ENCODE results near the gene SRXN1.

The SRXN1 gene

GRCh38 chr20:675033-675452 is 22.0 kb upstream of the SRXN1 start:
- peak; percentile 61 for DNase-seq

DNA sequence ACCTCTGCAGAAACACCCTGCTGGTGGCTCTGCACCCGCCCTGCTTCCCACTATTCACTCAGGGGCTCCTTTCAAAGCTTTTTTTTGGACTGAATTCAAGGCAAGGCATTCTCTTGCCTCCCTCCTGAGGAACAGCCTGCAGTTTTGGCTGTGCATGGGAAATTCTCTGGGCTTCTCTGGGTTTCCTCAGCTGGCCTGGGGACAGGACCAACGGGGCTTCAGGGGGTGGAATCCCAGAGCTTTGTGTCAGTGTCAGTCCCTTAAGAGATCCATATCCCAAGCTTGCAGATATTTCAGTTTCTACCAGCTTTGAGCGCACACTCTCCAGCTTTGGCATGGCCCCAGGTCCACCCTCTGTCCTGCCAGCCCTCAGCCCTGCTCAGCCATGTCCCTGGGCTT is 20.6 kb upstream of the SRXN1 start:
- DNase-seq: no peak

GRCh38 chr20:672963-673602 is 20.1 kb upstream of the SRXN1 start:
- DNase-seq: no peak

DNA sequence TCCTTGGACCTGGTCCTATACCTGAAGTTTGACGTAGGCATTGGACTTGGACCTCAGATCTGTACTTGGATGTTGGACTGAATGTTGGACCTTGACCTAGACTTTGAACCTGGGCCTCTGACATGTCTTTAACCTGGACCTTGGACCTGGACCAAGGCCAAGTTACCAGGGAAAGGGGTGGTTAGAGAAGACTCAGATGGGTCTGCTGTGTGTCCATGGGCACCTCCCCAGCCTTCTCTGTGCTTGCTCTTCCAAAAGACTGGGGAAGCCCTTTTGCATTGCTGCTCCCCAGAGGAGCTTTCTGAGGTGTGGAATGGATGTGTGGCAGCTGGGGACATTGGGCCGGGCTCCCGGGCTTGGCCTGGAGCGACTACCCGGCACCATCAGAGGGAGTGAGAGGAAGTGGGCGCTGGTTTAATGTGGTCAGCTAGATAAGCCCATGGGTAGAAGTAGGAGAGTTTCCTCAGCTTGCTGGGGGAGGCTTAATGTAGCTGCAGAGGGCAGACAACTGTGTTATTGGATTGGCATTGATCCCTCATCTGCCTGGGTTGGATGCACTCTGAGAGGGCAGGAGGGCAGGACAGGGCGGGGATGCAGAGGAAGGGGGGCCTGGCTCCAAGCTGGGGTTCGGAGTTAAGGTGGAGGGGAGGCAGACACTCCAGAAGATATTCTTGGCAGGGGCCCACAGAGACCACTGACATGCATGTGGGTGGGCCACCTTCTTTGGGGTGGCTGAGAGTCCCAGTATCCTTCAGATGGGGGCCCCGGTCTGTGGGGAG is 18.4 kb upstream of the SRXN1 start:
- no peak for DNase-seq

DNA sequence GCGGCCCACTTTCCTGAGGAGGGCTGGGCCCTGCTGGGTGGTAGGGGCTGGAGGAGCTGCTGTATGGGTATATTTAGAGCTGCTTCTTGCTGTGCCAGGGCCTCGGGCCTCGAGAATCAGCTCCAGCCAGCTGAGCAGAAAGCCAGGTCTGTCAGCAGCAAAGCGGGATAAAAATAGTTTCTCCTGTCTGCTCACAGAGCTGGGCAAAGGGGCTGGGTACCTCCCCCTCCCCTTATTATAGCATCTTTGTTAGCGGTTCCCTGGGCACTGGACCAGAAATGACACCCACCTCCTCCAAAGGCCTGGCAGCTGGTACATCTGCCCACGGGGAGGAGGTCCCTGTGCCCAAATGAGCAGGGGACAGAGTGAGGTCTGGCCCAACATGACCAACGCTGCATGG is 16.6 kb upstream of the SRXN1 start:
- no peak for DNase-seq

DNA sequence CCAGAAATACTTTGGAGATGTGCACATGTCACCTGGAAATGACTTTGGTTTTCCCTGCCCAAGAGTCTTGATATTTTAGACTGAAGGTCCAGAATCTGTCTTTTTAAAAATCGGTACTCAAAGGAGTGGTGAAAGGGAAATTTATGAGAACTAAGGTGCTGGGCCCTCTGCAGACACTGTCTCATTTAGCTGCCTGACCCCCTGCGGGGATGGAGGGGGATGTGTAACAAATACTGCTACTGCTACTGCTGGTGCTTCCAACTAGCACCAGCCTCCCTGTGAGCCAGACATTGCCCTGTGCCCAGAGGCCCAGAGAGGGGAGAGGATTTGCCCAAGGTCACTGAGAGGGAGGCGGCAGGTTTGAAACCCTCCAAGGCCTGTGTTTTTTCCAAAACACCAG is 15.6 kb upstream of the SRXN1 start:
- DNase-seq: no peak

- no peak for DNase-seq
Observed at GRCh38 chr20:668050-668449, 15.1 kb upstream of the SRXN1 start.

- DNase-seq: no peak
Observed at GRCh38 chr20:667351-668034, 14.5 kb upstream of the SRXN1 start.

DNA sequence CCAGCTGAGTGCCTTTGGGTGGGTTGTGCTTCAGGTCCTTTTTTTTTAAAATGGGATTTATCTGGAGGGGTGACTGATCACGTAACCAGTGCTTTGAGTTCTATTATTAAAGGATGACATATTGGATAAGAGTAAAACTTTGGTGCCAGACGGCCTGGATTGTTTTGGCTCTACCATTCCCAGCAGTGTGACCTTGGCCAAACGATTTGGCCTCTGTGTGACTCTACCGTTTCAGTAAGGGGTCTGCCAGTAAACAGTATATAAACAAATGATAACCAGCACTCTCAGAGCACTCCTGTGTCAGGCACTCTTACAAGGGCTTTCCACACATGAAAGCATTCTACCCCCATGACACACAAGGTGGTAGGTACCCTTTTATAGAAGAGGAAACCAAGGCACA is 13.9 kb upstream of the SRXN1 start:
- no peak for DNase-seq

DNA sequence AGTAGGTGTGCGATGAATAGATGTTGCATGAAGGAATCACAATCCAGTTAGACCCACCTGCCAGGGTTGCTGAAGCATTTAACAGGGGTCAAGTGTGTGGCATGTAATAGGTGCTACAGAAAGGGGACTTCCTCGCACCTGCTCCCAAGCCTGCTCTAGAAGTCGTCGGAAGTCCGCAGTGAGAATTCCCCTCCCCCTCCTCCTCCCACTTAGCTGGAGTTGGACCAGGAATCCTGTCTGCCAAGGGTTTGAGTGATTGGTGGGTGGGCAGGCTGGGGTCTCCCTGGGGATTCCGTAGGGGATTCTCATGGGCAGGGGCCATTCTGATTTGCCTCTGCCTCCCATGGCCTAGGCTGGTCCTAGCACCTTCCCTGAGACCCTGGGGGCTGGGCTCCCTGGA is 12.3 kb upstream of the SRXN1 start:
- DNase-seq: no peak

GRCh38 chr20:664576-664975 is 11.6 kb upstream of the SRXN1 start:
- DNase-seq: no peak

DNA sequence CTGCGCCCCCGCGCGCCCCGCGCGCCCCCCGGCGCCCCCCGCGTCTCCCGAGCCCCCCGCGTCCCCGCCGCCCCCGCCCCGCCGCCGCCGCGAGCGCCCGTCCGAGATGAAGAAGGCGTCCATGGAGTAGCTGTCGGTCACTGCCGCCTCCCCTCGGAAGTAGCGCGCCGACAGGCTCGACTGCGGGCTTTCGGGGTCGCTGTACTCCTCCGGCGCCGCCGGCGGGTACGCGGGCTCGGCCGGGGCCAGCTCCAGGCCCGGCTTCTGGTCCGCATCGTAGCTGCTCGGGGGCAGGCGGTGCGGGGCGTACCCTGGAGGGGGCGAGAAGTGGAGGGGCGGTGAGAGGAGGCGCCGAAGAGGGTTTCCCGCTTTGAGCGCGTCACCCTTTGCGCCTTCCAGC is 11.2 kb upstream of the SRXN1 start:
- no peak for DNase-seq

GRCh38 chr20:663315-664090 is 10.5 kb upstream of the SRXN1 start:
- DNase-seq: no peak

GRCh38 chr20:662277-663192 is 9.5 kb upstream of the SRXN1 start:
- DNase-seq: no peak

GRCh38 chr20:661474-662270 is 8.7 kb upstream of the SRXN1 start:
- DNase-seq: no peak

DNA sequence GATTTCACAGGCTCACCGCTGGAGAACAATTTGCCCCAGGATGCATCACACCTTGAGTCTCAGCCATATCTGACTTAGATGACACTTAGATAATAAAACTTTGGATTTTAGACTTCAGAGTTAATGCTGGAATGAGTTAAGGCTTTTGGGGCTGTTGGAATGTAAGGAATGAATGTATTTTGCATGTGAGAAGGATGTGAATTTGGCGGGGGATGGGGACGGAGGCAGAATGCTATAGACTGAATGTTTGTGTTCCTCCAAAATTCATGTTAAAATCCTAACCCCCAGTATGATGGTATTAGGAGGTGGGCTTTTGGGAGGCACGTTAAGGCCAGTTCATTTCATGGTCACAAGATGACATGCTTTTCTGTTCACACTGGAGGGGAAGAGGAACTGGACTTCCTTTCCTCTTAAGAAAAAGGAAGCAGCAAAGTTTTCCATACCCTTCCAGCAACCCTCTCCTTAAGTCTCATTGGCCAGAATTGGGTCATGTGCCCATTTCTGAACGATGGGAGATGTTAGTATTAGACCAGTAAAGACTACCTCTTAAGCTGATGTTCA is 5.8 kb upstream of the SRXN1 start:
- no peak for DNase-seq

DNA sequence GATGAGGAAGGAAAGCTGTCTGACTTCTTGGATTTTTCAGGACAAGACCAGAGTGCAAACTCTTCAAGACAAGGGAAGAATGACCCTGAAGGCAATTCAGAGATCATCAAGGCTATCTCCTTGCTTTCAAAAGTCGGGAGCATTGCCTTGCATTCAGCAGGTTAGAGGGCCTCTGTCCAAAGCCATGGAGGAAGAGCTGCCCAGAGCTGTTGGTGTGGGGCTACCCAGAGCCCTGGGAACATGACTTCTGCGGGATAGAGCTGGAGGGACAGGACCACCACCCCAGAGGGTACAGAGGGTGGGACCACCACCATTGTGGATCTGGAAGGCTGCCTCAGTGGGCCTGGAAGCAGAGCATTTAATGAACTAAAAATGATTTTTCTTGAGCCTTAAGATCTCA is 5.2 kb upstream of the SRXN1 start:
- DNase-seq: no peak

DNA sequence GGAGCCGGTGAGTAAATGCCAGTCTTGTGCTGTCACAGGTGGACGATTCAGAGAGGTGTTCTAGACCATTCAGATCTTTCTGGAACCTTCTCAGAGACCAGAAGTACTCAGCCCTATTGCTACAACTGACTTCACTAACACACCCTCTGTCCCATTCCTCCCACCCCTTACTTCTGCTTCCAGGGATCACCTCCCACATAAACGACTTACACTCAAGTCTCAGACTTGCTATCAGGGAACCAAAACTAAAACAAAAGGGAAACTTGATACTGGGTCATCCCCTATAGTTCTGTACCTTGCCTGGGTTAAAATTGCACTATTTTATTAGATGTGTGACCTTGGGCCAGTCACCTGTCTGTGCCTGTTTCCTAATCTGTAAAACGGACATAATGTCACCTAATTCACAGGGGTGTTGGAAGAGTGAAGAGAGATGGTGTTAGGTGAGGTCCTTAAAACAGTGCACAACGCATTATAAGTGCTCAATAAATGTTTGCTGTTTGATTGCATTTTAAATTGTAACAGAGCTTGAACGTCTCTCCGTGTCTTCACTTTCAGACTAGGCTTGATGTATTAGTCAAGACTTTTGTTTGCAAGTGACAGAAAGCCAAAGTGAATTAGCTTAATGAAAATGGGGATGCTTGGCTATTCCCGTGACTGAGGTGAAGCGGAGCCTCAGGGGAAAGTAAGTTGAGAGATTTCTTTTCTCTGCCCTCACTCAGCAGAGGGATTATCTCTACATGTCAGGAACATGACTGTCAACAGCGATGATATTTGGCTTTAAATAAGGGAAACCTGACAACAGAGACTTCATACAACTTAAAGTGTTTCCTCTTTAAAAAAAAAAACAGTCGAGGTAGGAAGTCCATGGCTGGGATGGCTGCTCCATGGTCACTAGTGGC is 3.0 kb upstream of the SRXN1 start:
- no peak for DNase-seq

- DNase-seq: no peak
Observed at GRCh38 chr20:654417-654750, 1.4 kb upstream of the SRXN1 start.

Measured in NCI-H2171 treated with DMSO at 0.1 percent for 48 hours (cell line).